HEK293 (cell line): Measurements from ENCODE around the gene TMEM273.
A peak's percentile ranks its signal among the peaks of the same experiment; 100 is the strongest.

Source experiments
- CTCF ChIA-PET: fragments of 350-600 bp; formaldehyde crosslinking; extraction: SDS; loops from one replicate; lab custom pipeline; 2021; ENCODE audit warnings: antibody characterized with exemption; lab: Yijun Ruan, JAX
- POLR2A ChIA-PET: fragments of 300-600 bp; formaldehyde crosslinking; extraction: SDS; loops from one replicate; lab custom pipeline; 2020; ENCODE audit warnings: antibody characterized with exemption, inconsistent platforms; lab: Yijun Ruan, JAX
- H3K27ac ChIP-seq: fragments of 200-500 bp; sonication (Bioruptor generic); 2 replicates; pipeline ENCODE4 v1.5.1; 2014; ENCODE audit warnings: low read depth, low read length, control low read depth, inconsistent platforms; ENCODE audit errors: extremely low read depth
- H3K36me3 ChIP-seq, 2 experiments: fragments of 200-500 bp in 1 of 2; sonication (Bioruptor generic) in 1 of 2; 1 replicate in 1 of 2; 2 replicates in 1 of 2; pipeline ENCODE4 v1.5.1; 2014 to 2017; ENCODE audit warnings: inconsistent platforms in 2 of 2, low read length in 2 of 2; ENCODE audit not compliant: control insufficient read depth in 2 of 2, insufficient read depth in 1 of 2
- H3K4me1 ChIP-seq: fragments of 200-500 bp; sonication (Bioruptor generic); 2 replicates; pipeline ENCODE4 v1.5.1; 2014; ENCODE audit warnings: mild to moderate bottlenecking, low read length, inconsistent platforms; ENCODE audit not compliant: control insufficient read depth, insufficient read depth
- H3K4me3 ChIP-seq: 2 replicates; pipeline ENCODE4 v1.5.1; 2011; ENCODE audit warnings: low read depth, mild to moderate bottlenecking, control low read depth, low read length, moderate library complexity
- H3K9me3 ChIP-seq: fragments of 200-500 bp; sonication (Bioruptor generic); 2 replicates; pipeline ENCODE4 v1.5.1; 2014; ENCODE audit warnings: low read depth, low read length, inconsistent platforms; ENCODE audit not compliant: control insufficient read depth, insufficient read depth
- BCL11A ChIP-seq: fragments of 450-650 bp; formaldehyde crosslinking; IDR thresholded peaks from 2 replicates; pipeline ENCODE4 v1.5.1; 2016; ENCODE audit warnings: low read depth, missing biosample characterization, missing genetic modification characterization
- ZFP37 ChIP-seq: fragments of 450-650 bp; formaldehyde crosslinking; IDR thresholded peaks from 2 replicates; pipeline ENCODE4 v1.5.1; 2016; ENCODE audit warnings: missing biosample characterization, missing genetic modification characterization
- ZNF16 ChIP-seq: fragments of 450-650 bp; formaldehyde crosslinking; IDR thresholded peaks from 2 replicates; pipeline ENCODE4 v1.5.1; 2016; ENCODE audit warnings: low read depth, missing biosample characterization, missing genetic modification characterization
- ZNF211 ChIP-seq: fragments of 450-650 bp; formaldehyde crosslinking; IDR thresholded peaks from 2 replicates; pipeline ENCODE4 v1.5.1; 2016; ENCODE audit warnings: low read depth, missing biosample characterization, missing genetic modification characterization
- ZNF510 ChIP-seq: fragments of 450-650 bp; formaldehyde crosslinking; IDR thresholded peaks from 2 replicates; pipeline ENCODE4 v1.5.1; 2018; ENCODE audit warnings: mild to moderate bottlenecking, missing genetic modification characterization, missing biosample characterization; ENCODE audit not compliant: insufficient replicate concordance
- ZNF558 ChIP-seq: fragments of 450-650 bp; formaldehyde crosslinking; IDR thresholded peaks from 2 replicates; pipeline ENCODE4 v1.5.1; 2016; ENCODE audit warnings: missing biosample characterization, missing genetic modification characterization
- ZNF629 ChIP-seq: fragments of 450-650 bp; formaldehyde crosslinking; IDR thresholded peaks from 2 replicates; pipeline ENCODE4 v1.5.1; 2017; ENCODE audit warnings: missing biosample characterization, missing genetic modification characterization
- TF ChIP-seq, protein P1 (sequence below): fragments of 450-650 bp; formaldehyde crosslinking; IDR thresholded peaks from 2 replicates; pipeline ENCODE4 v1.5.1; 2017; ENCODE audit warnings: missing biosample characterization, missing genetic modification characterization
- TF ChIP-seq, protein P2 (sequence below): fragments of 450-650 bp; formaldehyde crosslinking; IDR thresholded peaks from 2 replicates; pipeline ENCODE4 v1.5.1; 2017; ENCODE audit warnings: missing biosample characterization, missing genetic modification characterization
- TF ChIP-seq, protein P3 (sequence below): fragments of 450-650 bp; formaldehyde crosslinking; IDR thresholded peaks from 2 replicates; pipeline ENCODE4 v1.5.1; 2016; ENCODE audit warnings: missing biosample characterization, missing genetic modification characterization
- TF ChIP-seq, protein P4 (sequence below): fragments of 450-650 bp; formaldehyde crosslinking; IDR thresholded peaks from 2 replicates; pipeline ENCODE4 v1.5.1; 2017; ENCODE audit warnings: missing biosample characterization, missing genetic modification characterization
- TF ChIP-seq, protein P5 (sequence below): fragments of 450-650 bp; formaldehyde crosslinking; IDR thresholded peaks from 2 replicates; pipeline ENCODE4 v1.5.1; 2016; ENCODE audit warnings: missing biosample characterization, missing genetic modification characterization
- TF ChIP-seq, protein P6 (sequence below): fragments of 450-650 bp; formaldehyde crosslinking; IDR thresholded peaks from 2 replicates; pipeline ENCODE4 v1.5.1; 2016; ENCODE audit warnings: missing biosample characterization, missing genetic modification characterization

Gene TMEM273

DNA sequence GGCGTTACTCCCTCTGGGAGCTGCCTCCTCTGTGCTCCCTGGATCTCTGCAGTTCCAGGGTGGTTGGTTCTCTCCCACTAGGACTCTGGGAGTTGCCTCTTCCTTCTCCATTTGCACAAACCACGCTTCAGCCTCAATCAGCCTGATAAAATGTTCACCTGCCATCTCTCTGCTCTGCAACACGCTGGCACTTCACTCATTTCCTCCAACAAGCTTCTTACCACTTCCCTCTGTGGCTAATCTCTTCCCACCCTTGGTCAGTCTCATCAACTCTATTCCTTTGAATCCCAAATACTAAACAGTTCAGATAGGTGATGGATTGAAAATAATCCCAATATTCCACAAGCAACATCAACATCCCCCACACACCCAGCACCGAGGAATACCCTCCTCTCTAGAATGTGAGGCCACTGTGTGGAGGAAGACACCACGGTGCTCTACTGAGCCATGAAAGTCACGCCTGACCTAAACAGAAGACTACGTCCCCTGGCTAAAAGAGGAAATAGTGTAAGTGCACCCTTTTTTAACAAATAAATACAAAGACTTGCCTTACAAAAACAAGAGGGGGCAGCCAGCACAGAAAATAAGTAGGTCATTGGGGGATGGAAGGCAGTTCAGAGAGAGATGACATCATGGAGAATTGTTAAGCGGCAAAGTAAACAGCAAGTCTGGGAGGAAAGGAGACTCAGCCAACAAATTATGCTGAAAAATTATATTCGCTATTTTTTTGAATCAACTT, 52.4 kb downstream of the TMEM273 start (continued):
- TF ChIP-seq, protein P1, sequence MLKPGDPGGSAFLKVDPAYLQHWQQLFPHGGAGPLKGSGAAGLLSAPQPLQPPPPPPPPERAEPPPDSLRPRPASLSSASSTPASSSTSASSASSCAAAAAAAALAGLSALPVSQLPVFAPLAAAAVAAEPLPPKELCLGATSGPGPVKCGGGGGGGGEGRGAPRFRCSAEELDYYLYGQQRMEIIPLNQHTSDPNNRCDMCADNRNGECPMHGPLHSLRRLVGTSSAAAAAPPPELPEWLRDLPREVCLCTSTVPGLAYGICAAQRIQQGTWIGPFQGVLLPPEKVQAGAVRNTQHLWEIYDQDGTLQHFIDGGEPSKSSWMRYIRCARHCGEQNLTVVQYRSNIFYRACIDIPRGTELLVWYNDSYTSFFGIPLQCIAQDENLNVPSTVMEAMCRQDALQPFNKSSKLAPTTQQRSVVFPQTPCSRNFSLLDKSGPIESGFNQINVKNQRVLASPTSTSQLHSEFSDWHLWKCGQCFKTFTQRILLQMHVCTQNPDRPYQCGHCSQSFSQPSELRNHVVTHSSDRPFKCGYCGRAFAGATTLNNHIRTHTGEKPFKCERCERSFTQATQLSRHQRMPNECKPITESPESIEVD: peak; percentile 19; the same call in 1 of the 2 replicates
- no peak for TF ChIP-seq BCL11A (tag by site-specific recombination)
- TF ChIP-seq, protein P2, sequence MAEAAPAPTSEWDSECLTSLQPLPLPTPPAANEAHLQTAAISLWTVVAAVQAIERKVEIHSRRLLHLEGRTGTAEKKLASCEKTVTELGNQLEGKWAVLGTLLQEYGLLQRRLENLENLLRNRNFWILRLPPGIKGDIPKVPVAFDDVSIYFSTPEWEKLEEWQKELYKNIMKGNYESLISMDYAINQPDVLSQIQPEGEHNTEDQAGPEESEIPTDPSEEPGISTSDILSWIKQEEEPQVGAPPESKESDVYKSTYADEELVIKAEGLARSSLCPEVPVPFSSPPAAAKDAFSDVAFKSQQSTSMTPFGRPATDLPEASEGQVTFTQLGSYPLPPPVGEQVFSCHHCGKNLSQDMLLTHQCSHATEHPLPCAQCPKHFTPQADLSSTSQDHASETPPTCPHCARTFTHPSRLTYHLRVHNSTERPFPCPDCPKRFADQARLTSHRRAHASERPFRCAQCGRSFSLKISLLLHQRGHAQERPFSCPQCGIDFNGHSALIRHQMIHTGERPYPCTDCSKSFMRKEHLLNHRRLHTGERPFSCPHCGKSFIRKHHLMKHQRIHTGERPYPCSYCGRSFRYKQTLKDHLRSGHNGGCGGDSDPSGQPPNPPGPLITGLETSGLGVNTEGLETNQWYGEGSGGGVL (tag by site-specific recombination): peak; percentile 39
- TF ChIP-seq ZNF211 (tag by site-specific recombination): no peak
- TF ChIP-seq ZNF629 (tag by site-specific recombination): peak; percentile 74
- TF ChIP-seq ZNF558 (tag by site-specific recombination): no peak

DNA sequence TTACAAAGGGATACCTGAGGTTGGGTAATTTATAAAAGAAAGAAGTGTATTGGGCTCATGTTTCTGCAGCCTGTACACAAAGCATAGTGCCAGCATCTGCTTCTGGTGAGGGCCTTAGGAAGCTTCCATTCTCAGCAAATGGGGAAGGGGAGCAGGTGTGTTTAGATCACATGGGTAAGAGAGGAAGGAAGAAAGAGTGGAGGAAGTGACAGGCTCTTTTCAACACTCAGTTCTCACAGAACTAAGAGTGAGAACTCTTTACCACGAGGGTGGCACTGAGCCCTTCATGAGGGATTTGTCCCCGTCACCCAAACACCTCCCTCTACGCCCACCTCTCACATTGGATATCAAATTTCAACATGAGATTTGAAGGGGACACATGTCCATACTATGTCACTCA, 53.9 kb downstream of the TMEM273 start:
- ChIA-PET CTCF (no interaction called here), POLR2A (no interaction called here)
- Histone ChIP-seq H3K27ac (no peak overlapping the region), H3K9me3 (no peaks in the 10 kb centered on the region), H3K4me3 (no peak overlapping the region), H3K36me3 (no peaks in the 10 kb centered on the region), H3K4me1 (no peaks in the 10 kb centered on the region)
- TF ChIP-seq ZFP37 (tag by site-specific recombination) (no peak), ZNF510 (tag by site-specific recombination) (no peak), ZNF16 (tag by site-specific recombination) (no peak)
- TF ChIP-seq, protein P3, sequence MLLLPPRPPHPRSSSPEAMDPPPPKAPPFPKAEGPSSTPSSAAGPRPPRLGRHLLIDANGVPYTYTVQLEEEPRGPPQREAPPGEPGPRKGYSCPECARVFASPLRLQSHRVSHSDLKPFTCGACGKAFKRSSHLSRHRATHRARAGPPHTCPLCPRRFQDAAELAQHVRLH (tag by site-specific recombination): no peak
- TF ChIP-seq, protein P4, sequence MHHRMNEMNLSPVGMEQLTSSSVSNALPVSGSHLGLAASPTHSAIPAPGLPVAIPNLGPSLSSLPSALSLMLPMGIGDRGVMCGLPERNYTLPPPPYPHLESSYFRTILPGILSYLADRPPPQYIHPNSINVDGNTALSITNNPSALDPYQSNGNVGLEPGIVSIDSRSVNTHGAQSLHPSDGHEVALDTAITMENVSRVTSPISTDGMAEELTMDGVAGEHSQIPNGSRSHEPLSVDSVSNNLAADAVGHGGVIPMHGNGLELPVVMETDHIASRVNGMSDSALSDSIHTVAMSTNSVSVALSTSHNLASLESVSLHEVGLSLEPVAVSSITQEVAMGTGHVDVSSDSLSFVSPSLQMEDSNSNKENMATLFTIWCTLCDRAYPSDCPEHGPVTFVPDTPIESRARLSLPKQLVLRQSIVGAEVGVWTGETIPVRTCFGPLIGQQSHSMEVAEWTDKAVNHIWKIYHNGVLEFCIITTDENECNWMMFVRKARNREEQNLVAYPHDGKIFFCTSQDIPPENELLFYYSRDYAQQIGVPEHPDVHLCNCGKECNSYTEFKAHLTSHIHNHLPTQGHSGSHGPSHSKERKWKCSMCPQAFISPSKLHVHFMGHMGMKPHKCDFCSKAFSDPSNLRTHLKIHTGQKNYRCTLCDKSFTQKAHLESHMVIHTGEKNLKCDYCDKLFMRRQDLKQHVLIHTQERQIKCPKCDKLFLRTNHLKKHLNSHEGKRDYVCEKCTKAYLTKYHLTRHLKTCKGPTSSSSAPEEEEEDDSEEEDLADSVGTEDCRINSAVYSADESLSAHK (tag by site-specific recombination): no peak
- TF ChIP-seq, protein P5, sequence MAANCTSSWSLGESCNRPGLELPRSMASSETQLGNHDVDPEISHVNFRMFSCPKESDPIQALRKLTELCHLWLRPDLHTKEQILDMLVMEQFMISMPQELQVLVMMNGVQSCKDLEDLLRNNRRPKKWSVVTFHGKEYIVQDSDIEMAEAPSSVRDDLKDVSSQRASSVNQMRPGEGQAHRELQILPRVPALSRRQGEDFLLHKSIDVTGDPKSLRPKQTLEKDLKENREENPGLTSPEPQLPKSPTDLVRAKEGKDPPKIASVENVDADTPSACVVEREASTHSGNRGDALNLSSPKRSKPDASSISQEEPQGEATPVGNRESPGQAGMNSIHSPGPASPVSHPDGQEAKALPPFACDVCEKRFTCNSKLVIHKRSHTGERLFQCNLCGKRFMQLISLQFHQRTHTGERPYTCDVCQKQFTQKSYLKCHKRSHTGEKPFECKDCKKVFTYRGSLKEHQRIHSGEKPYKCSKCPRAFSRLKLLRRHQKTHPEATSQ (tag by site-specific recombination): no peak
- TF ChIP-seq, protein P6, sequence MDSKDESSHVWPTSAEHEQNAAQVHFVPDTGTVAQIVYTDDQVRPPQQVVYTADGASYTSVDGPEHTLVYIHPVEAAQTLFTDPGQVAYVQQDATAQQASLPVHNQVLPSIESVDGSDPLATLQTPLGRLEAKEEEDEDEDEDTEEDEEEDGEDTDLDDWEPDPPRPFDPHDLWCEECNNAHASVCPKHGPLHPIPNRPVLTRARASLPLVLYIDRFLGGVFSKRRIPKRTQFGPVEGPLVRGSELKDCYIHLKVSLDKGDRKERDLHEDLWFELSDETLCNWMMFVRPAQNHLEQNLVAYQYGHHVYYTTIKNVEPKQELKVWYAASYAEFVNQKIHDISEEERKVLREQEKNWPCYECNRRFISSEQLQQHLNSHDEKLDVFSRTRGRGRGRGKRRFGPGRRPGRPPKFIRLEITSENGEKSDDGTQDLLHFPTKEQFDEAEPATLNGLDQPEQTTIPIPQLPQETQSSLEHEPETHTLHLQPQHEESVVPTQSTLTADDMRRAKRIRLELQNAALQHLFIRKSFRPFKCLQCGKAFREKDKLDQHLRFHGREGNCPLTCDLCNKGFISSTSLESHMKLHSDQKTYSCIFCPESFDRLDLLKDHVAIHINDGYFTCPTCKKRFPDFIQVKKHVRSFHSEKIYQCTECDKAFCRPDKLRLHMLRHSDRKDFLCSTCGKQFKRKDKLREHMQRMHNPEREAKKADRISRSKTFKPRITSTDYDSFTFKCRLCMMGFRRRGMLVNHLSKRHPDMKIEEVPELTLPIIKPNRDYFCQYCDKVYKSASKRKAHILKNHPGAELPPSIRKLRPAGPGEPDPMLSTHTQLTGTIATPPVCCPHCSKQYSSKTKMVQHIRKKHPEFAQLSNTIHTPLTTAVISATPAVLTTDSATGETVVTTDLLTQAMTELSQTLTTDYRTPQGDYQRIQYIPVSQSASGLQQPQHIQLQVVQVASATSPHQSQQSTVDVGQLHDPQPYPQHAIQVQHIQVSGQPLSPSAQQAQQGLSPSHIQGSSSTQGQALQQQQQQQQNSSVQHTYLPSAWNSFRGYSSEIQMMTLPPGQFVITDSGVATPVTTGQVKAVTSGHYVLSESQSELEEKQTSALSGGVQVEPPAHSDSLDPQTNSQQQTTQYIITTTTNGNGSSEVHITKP: no peak
